COR-L47 (cell line): ENCODE results near the gene MAGEE1.

Experiments used
- DNase-seq: peaks from one replicate; lab custom pipeline; 2025; lab: John Stamatoyannopoulos, UW

Gene MAGEE1

GRCh38 chrX:76427560-76428242 is at the start of gene MAGEE1:
TSS of gene MAGEE1 (plus strand) at chrX:76427710. CDS start at chrX:76427931, 221 bp downstream.
- no peak for DNase-seq

GRCh38 chrX:76398970-76399369 is 28.5 kb upstream of the MAGEE1 start:
- DNase-seq: no peak

- no peak for DNase-seq
Measured at GRCh38 chrX:76407795-76408194, 19.7 kb upstream of the MAGEE1 start.

- DNase-seq: no peak
Measured at GRCh38 chrX:76420237-76420636, 7.3 kb upstream of the MAGEE1 start.

GRCh38 chrX:76428243-76429130 is 977 bp downstream of the MAGEE1 start:
- DNase-seq: no peak

- DNase-seq: no peak
Measured at GRCh38 chrX:76433219-76433618, 5.7 kb downstream of the MAGEE1 start.

- no peak for DNase-seq
Measured at GRCh38 chrX:76434103-76434741, 6.7 kb downstream of the MAGEE1 start.

- no peak for DNase-seq
Measured at GRCh38 chrX:76439188-76439587, 11.7 kb downstream of the MAGEE1 start.

GRCh38 chrX:76453737-76454406 is 26.4 kb downstream of the MAGEE1 start:
- no peak for DNase-seq

GRCh38 chrX:76454456-76454927 is 27.0 kb downstream of the MAGEE1 start:
- peak; percentile 0 for DNase-seq

- no peak for DNase-seq
Measured at GRCh38 chrX:76477353-76477752, 49.8 kb downstream of the MAGEE1 start.
